Measurements from ENCODE around the gene DAPK2. TPM values are rescaled to one million over a fixed set of nuclear protein-coding genes. Genes with fewer than 3 reads are reported as not detected.

The DAPK2 gene
- total and polyA plus RNA-seq, 12 donors, result 20.8 to 62.6 (median 38.5) TPM

DNA sequence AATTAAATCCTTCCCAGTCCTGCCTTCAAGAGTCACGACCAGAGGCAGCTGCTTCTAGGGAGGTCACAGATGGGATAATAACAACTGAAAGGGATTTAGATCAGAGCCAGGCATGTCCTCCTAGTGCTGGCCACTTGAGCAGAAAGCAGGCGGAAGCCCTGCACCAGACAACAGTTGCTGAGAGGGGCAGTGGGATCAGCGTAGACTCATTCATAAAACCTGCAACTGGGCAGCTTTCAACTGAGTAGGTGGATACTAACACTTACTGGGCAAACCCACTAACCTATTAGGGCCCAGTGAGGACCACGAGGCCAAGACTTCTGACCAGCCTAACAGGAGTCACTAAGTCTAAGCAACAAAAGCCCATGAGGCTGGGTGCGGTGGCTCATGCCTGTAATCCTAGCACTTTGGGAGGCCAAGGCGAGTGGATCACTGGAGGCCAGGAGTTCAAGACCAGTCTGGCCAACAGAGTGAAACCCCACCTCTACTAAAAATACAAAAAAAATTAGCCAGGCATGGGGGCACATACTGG lies 67.0 kb downstream of the DAPK2 start:
- WGBS, 2 donors, result 38 to 52% methylated on average over 6 of the region's 6 CpGs
- DNase-seq (no peak), ATAC-seq (peak in 7 of 8 donors; percentile 26 to 53 (median 37))
- peaks cover 0 to 5% (median 0%) of the 10 kb centered on the region in 9 donors for H3K36me3 ChIP-seq
- intact Hi-C loops (cut with DNase I), result no loop called here
- no peaks in the 10 kb centered on the region for H3K27me3 ChIP-seq
- H3K4me3 ChIP-seq, result no peak overlapping the region
- TF ChIP-seq, protein P1, sequence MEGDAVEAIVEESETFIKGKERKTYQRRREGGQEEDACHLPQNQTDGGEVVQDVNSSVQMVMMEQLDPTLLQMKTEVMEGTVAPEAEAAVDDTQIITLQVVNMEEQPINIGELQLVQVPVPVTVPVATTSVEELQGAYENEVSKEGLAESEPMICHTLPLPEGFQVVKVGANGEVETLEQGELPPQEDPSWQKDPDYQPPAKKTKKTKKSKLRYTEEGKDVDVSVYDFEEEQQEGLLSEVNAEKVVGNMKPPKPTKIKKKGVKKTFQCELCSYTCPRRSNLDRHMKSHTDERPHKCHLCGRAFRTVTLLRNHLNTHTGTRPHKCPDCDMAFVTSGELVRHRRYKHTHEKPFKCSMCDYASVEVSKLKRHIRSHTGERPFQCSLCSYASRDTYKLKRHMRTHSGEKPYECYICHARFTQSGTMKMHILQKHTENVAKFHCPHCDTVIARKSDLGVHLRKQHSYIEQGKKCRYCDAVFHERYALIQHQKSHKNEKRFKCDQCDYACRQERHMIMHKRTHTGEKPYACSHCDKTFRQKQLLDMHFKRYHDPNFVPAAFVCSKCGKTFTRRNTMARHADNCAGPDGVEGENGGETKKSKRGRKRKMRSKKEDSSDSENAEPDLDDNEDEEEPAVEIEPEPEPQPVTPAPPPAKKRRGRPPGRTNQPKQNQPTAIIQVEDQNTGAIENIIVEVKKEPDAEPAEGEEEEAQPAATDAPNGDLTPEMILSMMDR (IDR thresholded peaks at IDR 0.05), result peak in 1 of 9 donors; percentile 14
- peaks cover 22 to 72% (median 50%) of the 10 kb centered on the region in 9 donors for H3K4me1 ChIP-seq
- H3K27ac ChIP-seq, result peak overlapping the region; percentile 28 to 91 (median 80)
- H3K9me3 ChIP-seq, result no peaks in the 10 kb centered on the region

DNA sequence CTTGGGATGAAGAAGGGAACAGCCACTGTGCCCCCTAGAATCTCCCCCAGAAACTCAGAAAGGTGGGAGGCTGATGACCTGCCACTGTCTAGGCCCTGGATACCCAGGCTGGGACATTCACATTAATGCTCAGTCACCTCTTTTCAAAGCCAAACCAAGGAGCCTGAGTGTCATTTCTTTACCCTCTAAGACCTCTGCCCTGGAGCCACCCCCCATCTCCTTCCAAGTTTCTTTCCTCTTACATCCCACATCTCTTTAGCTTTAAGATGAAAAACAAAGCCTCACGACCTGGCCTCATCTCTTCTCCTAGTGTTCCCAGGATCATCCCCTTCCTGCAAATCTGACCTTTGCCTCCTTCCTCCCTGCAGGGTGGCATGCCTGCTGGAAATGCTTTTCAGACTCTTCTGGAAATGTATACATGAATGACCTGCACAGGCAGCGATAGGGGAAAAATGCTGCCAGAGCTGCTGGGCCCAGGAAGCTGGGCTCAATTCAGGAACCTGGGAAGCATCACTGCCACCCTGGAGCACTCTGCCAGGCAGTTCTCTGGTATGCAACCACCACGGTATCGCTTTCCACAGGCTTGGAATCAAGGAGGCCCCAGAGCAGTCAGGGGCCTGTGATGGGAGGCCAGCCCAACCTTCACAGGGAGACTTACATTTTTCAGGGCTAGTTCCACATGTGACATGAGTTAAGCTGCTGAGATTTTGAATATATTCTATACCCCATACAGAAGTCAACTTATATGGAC lies 67.6 kb downstream of the DAPK2 start:
- Histone ChIP-seq H3K27me3 (no peaks in the 10 kb centered on the region), H3K4me1 (peaks cover 18 to 65% (median 43%) of the 10 kb centered on the region in 9 donors), H3K27ac (peak overlapping the region; percentile 28 to 91 (median 80)), H3K9me3 (no peaks in the 10 kb centered on the region), H3K4me3 (no peak overlapping the region), H3K36me3 (peaks cover 0 to 5% (median 0%) of the 10 kb centered on the region in 9 donors)
- TF ChIP-seq, protein P1 (IDR thresholded peaks at IDR 0.05), result no peak
- DNase-seq (peak; percentile 50 to 64), ATAC-seq (peak; percentile 82 to 93 (median 90))
- intact Hi-C loops (cut with DNase I), result no loop called here
- WGBS, 2 donors, result 37 to 66% methylated on average over 4 of the region's 4 CpGs

DNA sequence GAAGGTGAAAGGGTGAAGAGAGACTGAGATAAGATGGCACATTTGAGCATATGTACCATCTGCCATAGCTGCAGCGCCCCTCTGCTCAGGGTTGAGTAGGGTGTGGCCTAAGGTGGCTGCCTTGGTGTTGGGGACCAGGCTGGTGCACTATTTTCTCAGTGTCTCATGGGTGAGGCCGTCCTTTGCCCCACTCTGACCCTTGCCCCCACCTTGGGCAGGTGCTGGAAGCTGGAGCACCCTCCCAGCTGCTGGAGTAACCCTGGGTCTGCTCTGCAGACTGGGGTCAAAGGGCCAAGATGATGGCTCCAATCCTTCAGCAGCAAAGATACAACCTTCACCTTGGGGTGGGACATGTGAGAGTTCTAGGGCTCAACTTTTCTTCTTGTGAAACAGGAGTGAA lies 69.2 kb downstream of the DAPK2 start:
- DNase-seq (no peak), ATAC-seq (no peak)
- Histone ChIP-seq H3K4me3 (no peak overlapping the region), H3K4me1 (peaks cover 7 to 60% (median 28%) of the 10 kb centered on the region in 9 donors), H3K9me3 (no peaks in the 10 kb centered on the region), H3K27ac (peak overlapping the region in 8 of 10 donors; percentile 28 to 91 (median 80)), H3K27me3 (no peaks in the 10 kb centered on the region), H3K36me3 (peaks cover 0 to 5% (median 0%) of the 10 kb centered on the region in 9 donors)
- TF ChIP-seq, protein P1 (IDR thresholded peaks at IDR 0.05), result no peak
- WGBS, 2 donors, result 96 to 97% methylated on average over 2 of the region's 2 CpGs
- intact Hi-C loops (cut with DNase I), result no loop called here

DNA sequence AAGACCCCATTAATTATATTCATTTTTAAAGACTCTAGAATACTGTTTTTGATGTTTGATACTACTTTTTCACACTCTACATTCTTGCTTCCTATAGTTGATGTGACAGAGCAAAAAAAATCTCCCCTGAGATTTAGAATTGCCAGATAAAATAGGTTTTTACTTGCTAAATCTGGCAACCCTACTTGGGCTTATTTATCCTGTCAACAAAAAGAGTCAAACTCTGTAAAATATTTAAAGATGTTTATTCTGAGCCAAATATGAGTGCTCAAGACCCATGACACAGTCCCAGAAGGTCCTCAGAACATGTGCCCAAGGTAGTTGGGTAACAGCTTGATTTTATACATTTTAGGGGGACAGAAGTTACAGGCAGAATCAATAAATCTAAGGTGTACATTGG lies 72.3 kb downstream of the DAPK2 start:
- intact Hi-C loops (cut with DNase I), result loop anchor here in 1 of 10 donors (5.0 kb wide), 1 partner anchor 48 kb away; no protein-coding TSS in a partner anchor
- no peaks in the 10 kb centered on the region for H3K27me3 ChIP-seq

More for the DNA sequence above, 72.3 kb downstream of the DAPK2 start:
- H3K4me3 ChIP-seq, result no peak overlapping the region
- no peaks in the 10 kb centered on the region for H3K36me3 ChIP-seq
- ATAC-seq (no peak), DNase-seq (no peak)
- peaks cover 9 to 69% (median 52%) of the 10 kb centered on the region in 9 donors for H3K4me1 ChIP-seq
- TF ChIP-seq, protein P1 (IDR thresholded peaks at IDR 0.05), result no peak
- H3K9me3 ChIP-seq, result no peaks in the 10 kb centered on the region
- peak overlapping the region in 5 of 10 donors; percentile 0 to 82 (median 18) for H3K27ac ChIP-seq
